GM12801 (cell line): ENCODE measurements around the gene CELSR1.

Experiments used
- TF ChIP-seq, protein P1 (sequence below): IDR thresholded peaks from one replicate; pipeline ENCODE4 v1.5.1; 2011; ENCODE audit warnings: control low read depth; ENCODE audit not compliant: insufficient read length; ENCODE audit errors: extremely low read depth

The CELSR1 gene

DNA sequence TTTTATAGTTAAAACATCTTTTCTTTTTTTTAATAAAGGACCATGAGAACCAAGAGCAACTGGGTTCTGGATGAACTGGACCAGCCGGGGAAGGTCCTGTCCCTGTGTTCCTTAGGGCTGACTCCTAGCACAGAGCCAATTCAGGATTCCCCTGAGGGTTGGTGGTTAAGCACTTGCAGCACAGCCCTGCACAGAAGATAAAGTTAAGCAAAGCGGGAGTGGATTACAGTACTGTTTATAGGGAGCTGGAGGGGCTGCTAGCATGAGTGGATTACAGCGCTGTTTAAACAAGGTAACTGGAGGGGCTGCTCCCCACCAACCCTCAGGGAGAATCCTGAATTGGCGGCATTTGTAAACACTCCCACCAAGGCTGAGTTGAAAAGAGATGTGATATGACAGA lies 90.6 kb downstream of the CELSR1 start:
- TF ChIP-seq, protein P1, sequence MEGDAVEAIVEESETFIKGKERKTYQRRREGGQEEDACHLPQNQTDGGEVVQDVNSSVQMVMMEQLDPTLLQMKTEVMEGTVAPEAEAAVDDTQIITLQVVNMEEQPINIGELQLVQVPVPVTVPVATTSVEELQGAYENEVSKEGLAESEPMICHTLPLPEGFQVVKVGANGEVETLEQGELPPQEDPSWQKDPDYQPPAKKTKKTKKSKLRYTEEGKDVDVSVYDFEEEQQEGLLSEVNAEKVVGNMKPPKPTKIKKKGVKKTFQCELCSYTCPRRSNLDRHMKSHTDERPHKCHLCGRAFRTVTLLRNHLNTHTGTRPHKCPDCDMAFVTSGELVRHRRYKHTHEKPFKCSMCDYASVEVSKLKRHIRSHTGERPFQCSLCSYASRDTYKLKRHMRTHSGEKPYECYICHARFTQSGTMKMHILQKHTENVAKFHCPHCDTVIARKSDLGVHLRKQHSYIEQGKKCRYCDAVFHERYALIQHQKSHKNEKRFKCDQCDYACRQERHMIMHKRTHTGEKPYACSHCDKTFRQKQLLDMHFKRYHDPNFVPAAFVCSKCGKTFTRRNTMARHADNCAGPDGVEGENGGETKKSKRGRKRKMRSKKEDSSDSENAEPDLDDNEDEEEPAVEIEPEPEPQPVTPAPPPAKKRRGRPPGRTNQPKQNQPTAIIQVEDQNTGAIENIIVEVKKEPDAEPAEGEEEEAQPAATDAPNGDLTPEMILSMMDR: no peak

GRCh38 chr22:46445771-46446420 lies 91.5 kb downstream of the CELSR1 start:
- TF ChIP-seq, protein P1: no peak

GRCh38 chr22:46444390-46444854 lies 93.0 kb downstream of the CELSR1 start:
- TF ChIP-seq, protein P1: no peak

- TF ChIP-seq, protein P1: no peak
Measured at GRCh38 chr22:46443850-46444389, 93.5 kb downstream of the CELSR1 start.

GRCh38 chr22:46442217-46442853 lies 95.1 kb downstream of the CELSR1 start:
- TF ChIP-seq, protein P1: no peak

DNA sequence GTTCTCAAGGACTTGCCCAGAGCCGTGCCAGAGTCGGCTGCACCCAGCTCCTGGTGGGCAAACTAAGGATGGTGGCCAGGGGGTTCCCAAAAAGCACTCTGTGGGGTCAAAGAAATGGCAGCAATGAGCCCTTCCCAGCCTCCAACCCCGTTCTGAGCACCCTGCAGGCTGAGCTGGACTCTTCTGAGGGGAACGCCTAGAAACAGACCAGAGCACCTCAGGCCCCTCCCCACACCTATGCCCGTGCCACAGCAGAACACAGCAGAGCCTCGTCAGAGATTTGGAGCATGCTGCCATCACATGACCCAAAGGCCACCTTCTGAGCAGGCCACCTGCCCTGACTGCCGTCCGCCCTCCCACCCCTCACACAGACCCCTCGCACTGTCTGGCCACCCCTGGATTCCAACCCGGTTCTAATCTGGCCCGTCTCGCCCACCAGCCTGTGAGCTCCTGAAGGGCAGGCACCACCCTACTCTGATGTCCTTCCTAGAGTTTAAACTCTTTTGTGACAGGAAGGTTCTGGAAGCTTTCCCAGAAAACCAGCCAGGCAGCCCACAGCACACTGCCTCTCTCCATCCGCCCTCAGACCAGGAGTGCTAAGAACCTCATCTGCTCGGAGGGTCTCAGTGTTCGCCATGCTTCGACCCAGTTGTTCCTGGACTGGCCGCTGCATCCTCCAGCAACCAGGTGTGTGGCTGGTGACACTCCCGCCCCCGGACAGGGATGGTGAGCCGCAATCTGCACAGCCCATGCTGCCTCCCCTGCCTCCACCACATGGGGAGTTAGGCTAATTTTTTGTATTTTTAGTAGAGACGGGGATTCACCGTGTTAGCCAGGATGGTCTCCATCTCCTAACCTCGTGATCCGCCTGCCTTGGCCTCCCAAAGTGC lies 97.6 kb downstream of the CELSR1 start:
- TF ChIP-seq, protein P1: no peak

GRCh38 chr22:46439111-46439510 lies 98.3 kb downstream of the CELSR1 start:
- TF ChIP-seq, protein P1: no peak
